Nephron progenitor cell (in vitro differentiated cells): ENCODE results near the gene MACROD2.

Experiments used
- DNase-seq: peaks from one replicate; pipeline ENCODE4 v3.0.0; 2021
- H3K27ac Mint-ChIP-seq: 2 replicates; pipeline ENCODE4 v1.8.0; 2021; ENCODE audit warnings: mild to moderate bottlenecking, moderate library complexity, mixed read lengths
- H3K27me3 Mint-ChIP-seq: 2 replicates; pipeline ENCODE4 v1.8.0; 2021; ENCODE audit warnings: mild to moderate bottlenecking, low read depth, mixed read lengths; ENCODE audit not compliant: poor library complexity
- H3K36me3 Mint-ChIP-seq: 2 replicates; pipeline ENCODE4 v1.8.0; 2021; ENCODE audit warnings: low read depth, mixed read lengths
- H3K4me1 Mint-ChIP-seq: 2 replicates; pipeline ENCODE4 v1.8.0; 2021; ENCODE audit warnings: mixed read lengths
- H3K4me3 Mint-ChIP-seq: 2 replicates; pipeline ENCODE4 v1.8.0; 2021; ENCODE audit warnings: mild to moderate bottlenecking, moderate library complexity, mixed read lengths
- H3K9me3 Mint-ChIP-seq: 2 replicates; pipeline ENCODE4 v1.8.0; 2021; ENCODE audit warnings: mild to moderate bottlenecking, moderate library complexity, mixed read lengths
- CTCF ChIP-seq: fragments of 200-600 bp; sonication (generic); IDR thresholded peaks from 2 replicates; pipeline ENCODE4 v1.5.0; 2021; ENCODE audit warnings: antibody characterized with exemption

The MACROD2 gene

GRCh38 chr20:14232650-14233049 is 237.3 kb downstream of the MACROD2 start:
- no peak for DNase-seq
- Mint-ChIP-seq H3K4me3 (no peak overlapping the region), H3K4me1 (no peaks in the 10 kb centered on the region), H3K9me3 (peaks cover 4% of the 10 kb centered on the region), H3K27me3 (no peaks in the 10 kb centered on the region), H3K36me3 (no peaks in the 10 kb centered on the region), H3K27ac (no peak overlapping the region)
- no peak for TF ChIP-seq CTCF

- no peaks in the 10 kb centered on the region for H3K4me1 Mint-ChIP-seq
- no peak overlapping the region for H3K27ac Mint-ChIP-seq
- peaks cover 4% of the 10 kb centered on the region for H3K9me3 Mint-ChIP-seq
- no peak overlapping the region for H3K4me3 Mint-ChIP-seq
- H3K36me3 Mint-ChIP-seq: no peaks in the 10 kb centered on the region
- no peak for DNase-seq
- no peak for TF ChIP-seq CTCF
- no peaks in the 10 kb centered on the region for H3K27me3 Mint-ChIP-seq
Measured at GRCh38 chr20:14234666-14235295, 239.5 kb downstream of the MACROD2 start.

GRCh38 chr20:14235355-14235754 is 240.0 kb downstream of the MACROD2 start:
- no peak for DNase-seq
- no peaks in the 10 kb centered on the region for H3K27me3 Mint-ChIP-seq
- no peak for TF ChIP-seq CTCF
- H3K27ac Mint-ChIP-seq: no peak overlapping the region
- peaks cover 4% of the 10 kb centered on the region for H3K9me3 Mint-ChIP-seq
- H3K36me3 Mint-ChIP-seq: no peaks in the 10 kb centered on the region
- no peak overlapping the region for H3K4me3 Mint-ChIP-seq
- no peaks in the 10 kb centered on the region for H3K4me1 Mint-ChIP-seq

GRCh38 chr20:14245368-14245970 is 250.2 kb downstream of the MACROD2 start:
- no peak overlapping the region for H3K4me3 Mint-ChIP-seq
- DNase-seq: no peak

GRCh38 chr20:14259689-14260088 is 264.4 kb downstream of the MACROD2 start:
- no peak for DNase-seq
- Mint-ChIP-seq H3K4me1 (no peaks in the 10 kb centered on the region), H3K36me3 (no peaks in the 10 kb centered on the region), H3K27ac (no peak overlapping the region), H3K4me3 (no peak overlapping the region), H3K27me3 (no peaks in the 10 kb centered on the region), H3K9me3 (no peaks in the 10 kb centered on the region)
- no peak for TF ChIP-seq CTCF

More at GRCh38 chr20:14245368-14245970, 250.2 kb downstream of the MACROD2 start:
- H3K9me3 Mint-ChIP-seq: no peaks in the 10 kb centered on the region
- peaks cover 3% of the 10 kb centered on the region for H3K27me3 Mint-ChIP-seq
- H3K4me1 Mint-ChIP-seq: no peaks in the 10 kb centered on the region
- no peak for TF ChIP-seq CTCF
- no peaks in the 10 kb centered on the region for H3K36me3 Mint-ChIP-seq
- H3K27ac Mint-ChIP-seq: no peak overlapping the region

- no peaks in the 10 kb centered on the region for H3K36me3 Mint-ChIP-seq
Measured at GRCh38 chr20:14260367-14260766, 265.1 kb downstream of the MACROD2 start.

More at GRCh38 chr20:14260367-14260766, 265.1 kb downstream of the MACROD2 start:
- no peak overlapping the region for H3K4me3 Mint-ChIP-seq
- no peaks in the 10 kb centered on the region for H3K4me1 Mint-ChIP-seq
- no peak for TF ChIP-seq CTCF
- no peak for DNase-seq
- H3K9me3 Mint-ChIP-seq: no peaks in the 10 kb centered on the region
- no peak overlapping the region for H3K27ac Mint-ChIP-seq
- H3K27me3 Mint-ChIP-seq: no peaks in the 10 kb centered on the region
